GM19035 (cell line): Measurements from ENCODE around the gene SGPL1.
"Not testable (repeated sequence)": the region's sequence is repeated elsewhere in the genome, so short reads cannot be mapped to it uniquely, and the experiment has no call there.

ENCODE experiments used
- ATAC-seq: cut with Tn5 transposase; IDR thresholded peaks from one replicate; pipeline ENCODE4 v1.9.1; 2021; ENCODE audit not compliant: unreplicated experiment

SGPL1 gene

DNA sequence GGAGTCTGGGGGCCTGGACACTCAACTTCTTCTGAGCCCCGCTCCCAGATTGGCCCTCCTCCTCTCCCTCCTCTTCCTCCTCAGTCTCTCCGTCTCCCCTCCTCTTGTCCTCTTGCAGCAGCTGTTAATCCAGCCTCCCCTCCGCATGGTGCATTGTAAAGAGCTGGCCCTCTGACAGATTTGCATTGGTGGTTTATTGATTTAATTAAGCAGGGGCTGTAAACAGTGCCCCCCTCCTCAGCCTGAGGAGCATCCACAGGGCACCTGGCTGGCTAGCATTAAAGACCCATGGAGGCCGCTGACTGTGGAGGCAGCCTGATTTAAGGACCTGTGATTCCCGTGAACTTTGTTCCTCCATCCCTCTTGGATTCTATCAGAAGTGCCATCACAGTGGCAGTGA, 101.5 kb downstream of the SGPL1 start:
- no peak for ATAC-seq

DNA sequence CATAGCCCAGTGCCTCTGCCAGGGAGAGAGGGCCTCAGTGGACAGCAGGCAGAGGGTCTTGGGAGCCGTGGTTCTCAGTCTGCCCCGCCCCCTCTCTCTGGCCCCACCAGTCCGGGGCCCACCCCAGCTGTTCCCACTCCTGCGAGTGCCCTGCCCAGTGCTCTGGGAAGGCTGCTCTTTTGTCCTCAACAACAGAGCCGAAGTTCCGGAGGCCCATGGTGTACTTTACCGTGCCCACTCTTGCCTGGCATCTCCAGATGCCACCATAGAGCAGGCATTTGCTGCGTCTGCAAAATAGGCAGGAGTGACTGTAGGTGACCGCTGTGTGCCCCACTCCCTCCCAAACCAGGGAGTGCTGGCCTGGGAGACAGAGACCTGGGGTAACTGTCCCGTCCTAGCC, 101.9 kb downstream of the SGPL1 start:
- ATAC-seq, result no peak

DNA sequence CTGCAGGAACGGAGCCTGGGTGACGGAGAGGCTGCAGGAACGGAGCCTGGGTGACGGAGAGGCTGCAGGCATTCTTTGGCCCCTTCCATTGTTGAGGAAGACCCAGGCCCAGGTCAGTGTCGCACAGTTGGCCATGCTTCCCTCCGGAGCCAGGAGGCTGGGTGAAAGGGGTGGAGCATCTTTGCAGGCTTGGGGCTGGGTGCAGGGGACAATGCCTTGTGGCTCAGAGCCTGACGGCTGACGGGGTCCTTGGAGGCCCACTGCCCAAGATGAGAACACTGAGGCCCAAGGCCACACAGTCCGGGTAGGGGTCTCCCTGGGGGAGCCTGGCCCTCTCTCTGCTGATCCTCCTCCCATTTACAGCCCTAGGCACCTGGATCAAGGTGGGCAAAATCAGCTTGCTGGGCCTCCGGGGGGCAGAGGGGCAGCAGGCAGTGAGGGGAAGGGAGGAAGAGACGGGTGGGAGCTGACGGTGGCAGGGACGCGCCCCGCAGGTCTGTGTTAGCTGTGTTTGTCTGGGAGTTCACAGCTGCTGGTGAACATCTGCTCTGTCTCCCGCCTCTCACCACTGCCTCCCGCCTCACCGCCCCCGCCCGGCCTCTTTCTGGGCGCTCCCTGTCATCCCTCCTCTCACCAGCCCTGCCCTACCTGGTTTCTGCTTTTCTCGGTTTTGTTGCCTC, 103.2 kb downstream of the SGPL1 start:
- ATAC-seq, result no peak

GRCh38 chr10:70919906-70920305, 104.2 kb downstream of the SGPL1 start:
- not testable (repeated sequence) for ATAC-seq

- no peak for ATAC-seq
Measured at GRCh38 chr10:70920519-70920918, 104.8 kb downstream of the SGPL1 start.

- no peak for ATAC-seq
Measured at GRCh38 chr10:70921285-70921684, 105.5 kb downstream of the SGPL1 start.

DNA sequence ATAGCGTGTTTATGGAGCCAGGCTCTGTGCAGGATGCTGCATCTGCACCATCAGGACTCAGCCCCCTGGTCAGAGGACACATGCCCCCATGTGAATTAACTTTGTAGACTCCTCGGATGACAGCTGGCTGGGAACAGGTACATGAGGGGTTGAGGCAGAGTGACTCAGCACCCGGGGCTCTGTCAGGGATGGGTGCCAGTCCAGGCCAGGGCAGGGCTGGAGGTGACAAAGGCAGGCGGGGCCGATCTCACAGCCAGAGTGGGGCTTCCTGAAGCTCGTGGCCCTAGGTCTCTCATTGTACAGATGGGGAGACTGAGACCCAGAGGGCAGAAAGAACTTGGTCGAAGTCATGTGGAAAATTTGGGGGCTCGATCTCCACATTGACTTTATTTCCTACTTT, 107.9 kb downstream of the SGPL1 start:
- no peak for ATAC-seq

GRCh38 chr10:70925377-70926225, 109.9 kb downstream of the SGPL1 start:
- ATAC-seq, result no peak

GRCh38 chr10:70926226-70927000, 110.7 kb downstream of the SGPL1 start:
- ATAC-seq, result no peak

DNA sequence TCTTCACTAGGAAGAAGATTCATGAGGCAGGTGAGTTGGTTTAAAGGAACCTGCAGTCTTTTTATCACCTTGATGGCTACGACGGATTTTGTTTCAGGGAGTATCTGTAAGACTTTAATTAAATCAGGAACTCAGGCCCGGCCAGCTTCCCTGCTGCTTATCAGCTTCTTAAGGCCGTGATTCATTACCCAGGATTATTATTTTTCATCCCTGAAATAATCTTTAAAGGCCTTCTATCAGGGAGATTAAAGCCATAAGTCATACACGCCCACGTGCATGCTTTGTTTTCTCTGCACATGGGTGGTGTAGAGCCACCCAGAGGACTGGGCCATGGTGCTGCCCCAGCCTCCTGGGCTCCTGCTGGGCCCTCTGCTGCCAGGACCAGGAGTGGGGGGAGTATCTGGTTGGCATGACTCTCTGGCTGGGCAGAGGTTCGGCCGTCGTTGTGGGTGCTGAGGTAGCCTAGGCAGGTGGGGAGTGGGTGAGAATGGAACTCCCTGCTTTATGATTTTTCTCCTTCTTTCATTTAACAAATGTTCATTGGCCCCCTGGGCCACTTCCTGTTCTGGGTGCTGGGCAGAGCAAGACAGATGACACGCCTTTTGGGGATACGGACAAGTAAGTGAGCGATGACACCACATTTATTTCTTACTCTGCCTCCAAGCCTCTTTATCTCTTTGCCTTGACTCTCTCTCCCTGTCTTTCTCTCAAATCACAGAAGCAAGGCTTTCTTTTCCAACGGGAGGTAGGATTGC, 111.6 kb downstream of the SGPL1 start:
- no peak for ATAC-seq

DNA sequence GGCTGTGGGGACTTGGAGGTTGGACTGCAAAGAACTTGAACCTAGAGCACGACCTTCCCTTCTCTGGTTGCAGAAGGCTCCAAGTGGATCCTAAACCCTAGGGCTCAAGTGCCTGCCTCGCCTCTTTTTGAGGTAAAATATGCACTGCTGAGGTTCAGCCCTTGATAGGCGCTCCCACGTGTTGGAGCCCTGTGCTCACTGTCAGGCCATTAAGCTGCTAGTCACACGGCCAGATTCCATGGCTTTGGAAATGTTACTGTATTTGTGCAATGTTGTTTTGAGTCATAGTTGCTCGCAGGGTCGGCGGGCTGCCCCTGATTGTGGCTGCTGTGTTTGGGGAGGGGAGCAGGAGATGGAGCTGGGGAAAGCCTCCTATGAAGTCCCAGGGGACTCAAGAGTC, 112.4 kb downstream of the SGPL1 start:
- ATAC-seq, result no peak

GRCh38 chr10:70930263-70931000, 114.7 kb downstream of the SGPL1 start:
- no peak for ATAC-seq
